Stimulated activated CD4-positive, alpha-beta T cell treated with anti-CD3 and anti-CD28 coated beads, Interleukin-4, amount 100 ng/mL, for 24 hours (primary cell): ENCODE data around the gene SMG6.
"Not testable (repeated sequence)": the region's sequence is repeated elsewhere in the genome, so short reads cannot be mapped to it uniquely, and the experiment has no call there.

ENCODE experiments used
- DNase-seq: peaks from one replicate; pipeline ENCODE4 v3.0.0-alpha.2; 2020

Gene SMG6

GRCh38 chr17:2259769-2260536, 43.6 kb downstream of the SMG6 start:
- DNase-seq, result peak; percentile 80

GRCh38 chr17:2258830-2259229, 44.8 kb downstream of the SMG6 start:
- not testable (repeated sequence) for DNase-seq

GRCh38 chr17:2253768-2254406, 49.7 kb downstream of the SMG6 start:
- peak; percentile 60 for DNase-seq

GRCh38 chr17:2253362-2253761, 50.2 kb downstream of the SMG6 start:
- DNase-seq, result peak; percentile 22

- no peak for DNase-seq
These were observed 52.5 kb downstream of the SMG6 start for GRCh38 chr17:2251098-2251497.

GRCh38 chr17:2250140-2251095, 53.2 kb downstream of the SMG6 start:
- peak; percentile 37 for DNase-seq

- DNase-seq, result no peak
These were observed 56.6 kb downstream of the SMG6 start for GRCh38 chr17:2247005-2247404.

- peak; percentile 88 for DNase-seq
These were observed 58.8 kb downstream of the SMG6 start for GRCh38 chr17:2244545-2245525.

- DNase-seq, result no peak
These were observed 59.6 kb downstream of the SMG6 start for GRCh38 chr17:2243953-2244352.

- DNase-seq, result no peak
These were observed 61.8 kb downstream of the SMG6 start for GRCh38 chr17:2241823-2242222.

GRCh38 chr17:2240541-2240940, 63.0 kb downstream of the SMG6 start:
- DNase-seq, result no peak

GRCh38 chr17:2239882-2240430, 63.6 kb downstream of the SMG6 start:
- DNase-seq, result peak; percentile 52

- no peak for DNase-seq
These were observed 64.4 kb downstream of the SMG6 start for GRCh38 chr17:2239170-2239551.

GRCh38 chr17:2238432-2239169, 65.0 kb downstream of the SMG6 start:
- DNase-seq, result no peak

GRCh38 chr17:2237950-2238349, 65.6 kb downstream of the SMG6 start:
- DNase-seq, result no peak

GRCh38 chr17:2237521-2237921, 66.1 kb downstream of the SMG6 start:
- DNase-seq, result no peak

GRCh38 chr17:2235792-2236366, 67.7 kb downstream of the SMG6 start:
- no peak for DNase-seq

- DNase-seq, result no peak
These were observed 68.3 kb downstream of the SMG6 start for GRCh38 chr17:2235265-2235664.

GRCh38 chr17:2233441-2233947, 70.1 kb downstream of the SMG6 start:
- DNase-seq, result no peak

- DNase-seq, result no peak
These were observed 71.3 kb downstream of the SMG6 start for GRCh38 chr17:2232244-2232638.

GRCh38 chr17:2230877-2231276, 72.7 kb downstream of the SMG6 start:
- DNase-seq, result no peak
